H4 (cell line): ENCODE data around the gene TAF1A. TPM values are rescaled to one million over a fixed set of nuclear protein-coding genes. Genes with fewer than 3 reads are reported as not detected.

Source experiments
- DNase-seq: peaks from one replicate; pipeline ENCODE4 v3.0.0-alpha.2; 2015; ENCODE audit warnings: low spot score
- total RNA-seq: library from RNA; depleted of rRNA; stranded (reverse); fragments of >200 nt; shearing (Covaris generic); gene quantifications from 2 replicates; pipeline ENCODE4 v1.2.3, GENCODE V29; 2014; rRNA removed

Gene TAF1A
- total RNA-seq, 1 experiment from 2014 or later = 16.3 TPM

DNA sequence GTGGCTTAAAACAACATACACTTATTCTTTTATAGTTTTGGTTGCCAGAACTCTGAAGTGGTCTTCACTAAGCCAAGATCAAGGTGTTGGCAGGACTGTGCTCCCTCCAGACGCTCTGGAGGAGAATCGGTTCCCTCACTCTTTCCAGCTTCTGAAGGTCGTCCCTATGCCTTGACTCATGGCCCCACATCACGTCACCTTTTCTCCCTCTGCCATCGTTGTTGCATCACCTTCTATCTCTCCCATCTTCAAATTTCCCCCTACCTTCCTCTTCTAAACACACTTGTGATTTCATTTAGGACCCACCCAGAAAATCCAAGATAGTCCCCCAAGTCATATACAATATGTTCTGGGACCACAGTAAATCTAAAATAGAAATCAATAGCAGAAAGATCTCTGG lies 54.3 kb downstream of the TAF1A start:
- DNase-seq = no peak

GRCh38 chr1:222530852-222531251 lies 58.9 kb downstream of the TAF1A start:
- no peak for DNase-seq

- no peak for DNase-seq
These were observed 59.8 kb downstream of the TAF1A start for GRCh38 chr1:222529916-222530315.

- DNase-seq = no peak
These were observed 60.6 kb downstream of the TAF1A start for GRCh38 chr1:222529181-222529580.

- DNase-seq = no peak
These were observed 63.8 kb downstream of the TAF1A start for GRCh38 chr1:222525951-222526350.

DNA sequence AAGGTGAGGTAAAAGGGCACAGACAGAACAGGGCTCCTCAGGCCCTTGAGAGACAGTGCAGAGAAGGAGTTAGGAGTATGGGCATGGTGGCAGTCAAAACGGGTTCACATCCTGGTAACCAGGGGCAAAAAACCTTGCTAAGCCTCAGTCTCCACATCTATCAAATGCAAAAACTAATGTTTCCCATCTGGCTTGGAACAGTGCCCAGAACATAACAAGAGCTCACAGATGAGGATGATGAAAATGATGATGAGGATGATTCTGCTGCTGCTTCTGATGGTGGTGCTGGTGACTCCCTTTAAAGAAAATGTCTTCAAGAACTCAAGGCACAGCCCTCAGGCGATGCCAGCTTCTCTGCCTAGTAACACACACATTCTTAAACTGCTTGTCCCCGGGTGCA lies 65.9 kb downstream of the TAF1A start:
- no peak for DNase-seq

GRCh38 chr1:222522105-222522915 lies 67.4 kb downstream of the TAF1A start:
- DNase-seq = no peak

DNA sequence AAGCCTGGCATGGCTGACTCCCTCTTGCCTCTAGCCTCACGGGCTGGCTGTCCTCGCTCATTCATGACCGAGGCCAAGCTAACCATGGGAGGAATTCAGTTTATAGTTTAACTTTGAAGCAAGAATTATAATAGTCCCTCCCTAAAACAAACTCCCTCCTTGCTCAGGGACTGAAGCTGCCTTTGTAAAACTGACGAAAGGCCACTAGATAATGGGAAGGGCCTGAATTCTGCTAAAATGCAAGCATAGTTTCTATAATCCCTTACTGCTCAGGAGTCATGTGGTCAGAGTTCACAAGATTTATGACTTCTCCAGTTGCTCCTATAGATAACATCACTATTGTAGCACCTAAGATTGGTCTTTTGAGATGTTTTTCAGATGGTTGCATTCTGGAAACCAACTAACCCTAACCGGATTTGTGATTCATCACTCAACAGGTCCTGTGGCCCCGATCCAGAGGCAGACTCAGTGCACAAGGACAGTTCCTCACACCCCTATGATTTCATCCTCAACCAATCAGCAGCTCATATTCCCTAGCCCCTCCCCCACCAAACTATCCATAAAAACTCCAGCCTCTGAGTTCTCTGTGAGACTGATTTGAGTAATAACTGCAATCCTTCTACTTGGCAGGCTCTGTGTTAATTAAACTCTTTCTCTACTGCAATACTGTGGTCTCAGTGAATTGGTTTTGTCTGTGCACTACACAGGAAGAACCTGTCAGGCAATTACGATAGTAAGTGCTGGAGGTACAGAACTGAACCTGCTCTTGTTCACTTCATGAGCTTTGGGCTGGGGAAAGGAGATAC lies 68.2 kb downstream of the TAF1A start:
- DNase-seq = no peak

Other genes starting within 250 kb of the TAF1A start
- gene HHIPL2, start 41.8 kb downstream of the TAF1A start, total RNA-seq = 20.9 and 22.5 TPM in 2 replicates
- 26.5 and 30.9 TPM in 2 replicates for gene MIA3, start 28.2 kb upstream of the TAF1A start, total RNA-seq
- gene AIDA, start 122.6 kb upstream of the TAF1A start, total RNA-seq = 20.1 and 25.5 TPM in 2 replicates
- gene BROX, start 122.6 kb upstream of the TAF1A start, total RNA-seq = 58.3 and 61.2 TPM in 2 replicates
- not detected in 2 replicates for gene FAM177B, start 147.3 kb upstream of the TAF1A start, total RNA-seq
- gene DISP1, start 225.1 kb upstream of the TAF1A start, total RNA-seq = 2.7 and 3.8 TPM in 2 replicates